ENCODE measurements around the gene EMILIN3. TPM values are rescaled to one million over a fixed set of nuclear protein-coding genes. Genes with fewer than 3 reads are reported as not detected.

EMILIN3 gene
- total RNA-seq, 1 experiment from 2014 or later: not detected

- Histone ChIP-seq H3K27me3 (ENCODE audit: insufficient read depth, low read length) (no peaks in the 10 kb centered on the region), H3K9me3 (ENCODE audit: control insufficient read depth in 1 of 2, insufficient read depth in 1 of 2, low read depth in 1 of 2, low read length in 2 of 2) (no peaks in the 10 kb centered on the region), H3K36me3 (ENCODE audit: control insufficient read depth in 1 of 2, insufficient read depth in 2 of 2, low read length in 2 of 2) (no peaks in the 10 kb centered on the region), H3K27ac (ENCODE audit: low read depth, low read length) (no peak overlapping the region), H3K79me2 (ENCODE audit: insufficient read depth, low read length) (no peaks in the 10 kb centered on the region), H4K20me1 (ENCODE audit: insufficient read depth) (no peaks in the 10 kb centered on the region), H3K9ac (ENCODE audit: low read length) (no peak overlapping the region), H2AFZ (ENCODE audit: low read depth, low read length, poor library complexity, severe bottlenecking) (no peak overlapping the region), H3K4me3 (replicated peaks in 1 of 2; ENCODE audit: low read depth in 1 of 2, low read length in 2 of 2) (no peak overlapping the region), H3K4me1 (ENCODE audit: control insufficient read depth in 1 of 2, insufficient read depth in 2 of 2, low read length in 2 of 2) (no peaks in the 10 kb centered on the region), H3K4me2 (ENCODE audit: low read length) (no peak overlapping the region), H3K9me2 (ENCODE audit: insufficient read depth) (no peaks in the 10 kb centered on the region)
- intact Hi-C loops (cut with micrococcal nuclease): no loop called here
- CTCF ChIA-PET: no interaction called here
- no peak for DNase-seq (ENCODE audit: low read depth, low spot score)
- TF ChIP-seq CTCF (IDR thresholded peaks at IDR 0.05 in 2 of 3, conservative IDR thresholded peaks at IDR 0.05 in 1 of 3; ENCODE audit: borderline replicate concordance in 1 of 3, insufficient read depth in 1 of 3, low read depth in 2 of 3, low read length in 2 of 3) (0 out of 6 replicates have a peak, but pooled peaks of 1 of the 3 experiments have one; percentile 8), POLR2A (IDR thresholded peaks at IDR 0.05; ENCODE audit: borderline replicate concordance, extremely low read depth, insufficient read depth, insufficient read length) (no peak)
- BruUV-seq (replicated peaks): no TSS peak
- RAD21 ChIA-PET (ENCODE audit: low non-redundant PET in 1 of 2, low total read pairs in 2 of 2, uncharacterized antibody in 2 of 2, unreplicated experiment in 2 of 2): no interaction called here
- peak; percentile 27; the same call in 1 of the 2 replicates for ATAC-seq
- POLR2A ChIA-PET: no interaction called here
Measured at GRCh38 chr20:41364236-41364855, 2.3 kb downstream of the EMILIN3 start.

GRCh38 chr20:41363601-41364000 is 3.0 kb downstream of the EMILIN3 start:
- CTCF ChIA-PET: no interaction called here
- TF ChIP-seq CEBPB (IDR thresholded peaks at IDR 0.05; ENCODE audit: low read depth) (no peak), JUND (IDR thresholded peaks at IDR 0.05) (no peak), POLR2A (IDR thresholded peaks at IDR 0.05; ENCODE audit: borderline replicate concordance, extremely low read depth, insufficient read depth, insufficient read length) (no peak), EZH2 (IDR thresholded peaks at IDR 0.05) (no peak), SRF (IDR thresholded peaks at IDR 0.05; ENCODE audit: low read depth) (no peak), POLR2AphosphoS5 (IDR thresholded peaks at IDR 0.05; ENCODE audit: low read depth, low read length) (no peak), ATF3 (IDR thresholded peaks at IDR 0.05) (no peak), ELF1 (IDR thresholded peaks at IDR 0.05; ENCODE audit: borderline replicate concordance, low read depth) (no peak), REST (IDR thresholded peaks at IDR 0.05; ENCODE audit: low read depth) (no peak), EGR1 (IDR thresholded peaks at IDR 0.05; ENCODE audit: low read depth) (no peak), EZH2phosphoT487 (IDR thresholded peaks at IDR 0.05; ENCODE audit: borderline replicate concordance) (no peak), ZNF274 (IDR thresholded peaks at IDR 0.05; ENCODE audit: low read depth, low read length) (no peak), CBX3 (IDR thresholded peaks at IDR 0.05; ENCODE audit: low read depth) (no peak)

More at GRCh38 chr20:41363601-41364000, 3.0 kb downstream of the EMILIN3 start:
- Histone ChIP-seq H3K9me2 (ENCODE audit: insufficient read depth) (no peaks in the 10 kb centered on the region), H3K4me2 (ENCODE audit: low read length) (no peak overlapping the region), H3K36me3 (ENCODE audit: control insufficient read depth in 1 of 2, insufficient read depth in 2 of 2, low read length in 2 of 2) (no peaks in the 10 kb centered on the region), H3K79me2 (ENCODE audit: insufficient read depth, low read length) (no peaks in the 10 kb centered on the region), H3K4me3 (replicated peaks in 1 of 2; ENCODE audit: low read depth in 1 of 2, low read length in 2 of 2) (no peak overlapping the region), H2AFZ (ENCODE audit: low read depth, low read length, poor library complexity, severe bottlenecking) (no peak overlapping the region), H4K20me1 (ENCODE audit: insufficient read depth) (no peaks in the 10 kb centered on the region), H3K9ac (ENCODE audit: low read length) (no peak overlapping the region), H3K9me3 (ENCODE audit: control insufficient read depth in 1 of 2, insufficient read depth in 1 of 2, low read depth in 1 of 2, low read length in 2 of 2) (no peaks in the 10 kb centered on the region), H3K27ac (ENCODE audit: low read depth, low read length) (no peak overlapping the region), H3K4me1 (ENCODE audit: control insufficient read depth in 1 of 2, insufficient read depth in 2 of 2, low read length in 2 of 2) (no peaks in the 10 kb centered on the region), H3K27me3 (ENCODE audit: insufficient read depth, low read length) (no peaks in the 10 kb centered on the region)
- ChIA-PET RAD21 (ENCODE audit: low non-redundant PET in 1 of 2, low total read pairs in 2 of 2, uncharacterized antibody in 2 of 2, unreplicated experiment in 2 of 2) (no interaction called here), POLR2A (no interaction called here)
- no peak for ATAC-seq
- intact Hi-C loops (cut with micrococcal nuclease): no loop called here
- no peak for DNase-seq (ENCODE audit: low read depth, low spot score)
- BruUV-seq (replicated peaks): no TSS peak
